ENCODE results near the gene HRH3.

The HRH3 gene

GRCh38 chr20:62202083-62202395 is 18.0 kb downstream of the HRH3 start:
- FAIRE-seq (no peak), DNase-seq (ENCODE audit: insufficient read length) (no peak)
- TF ChIP-seq TAF1 (IDR thresholded peaks at IDR 0.05; ENCODE audit: borderline replicate concordance, low read depth, low read length) (no peak), POLR2A (IDR thresholded peaks at IDR 0.05; ENCODE audit: low read depth, low read length) (no peak), POLR2AphosphoS5 (IDR thresholded peaks at IDR 0.05; ENCODE audit: low read depth, low read length) (no peak)

- peak; percentile 70 for DNase-seq (ENCODE audit: insufficient read length)
- peak; percentile 56 for FAIRE-seq
These were observed 18.6 kb downstream of the HRH3 start for GRCh38 chr20:62201173-62202082.

GRCh38 chr20:62200491-62201172 is 19.4 kb downstream of the HRH3 start:
- DNase-seq (ENCODE audit: insufficient read length) (no peak), FAIRE-seq (no peak)
- no peak for TF ChIP-seq POLR2AphosphoS5 (IDR thresholded peaks at IDR 0.05; ENCODE audit: low read depth, low read length)
- no peak for TF ChIP-seq TAF1 (IDR thresholded peaks at IDR 0.05; ENCODE audit: borderline replicate concordance, low read depth, low read length)
- TF ChIP-seq POLR2A (IDR thresholded peaks at IDR 0.05; ENCODE audit: low read depth, low read length) = no peak

More at GRCh38 chr20:62201173-62202082, 18.6 kb downstream of the HRH3 start:
- TF ChIP-seq POLR2AphosphoS5 (IDR thresholded peaks at IDR 0.05; ENCODE audit: low read depth, low read length) = no peak
- TF ChIP-seq POLR2A (IDR thresholded peaks at IDR 0.05; ENCODE audit: low read depth, low read length) = no peak
- no peak for TF ChIP-seq TAF1 (IDR thresholded peaks at IDR 0.05; ENCODE audit: borderline replicate concordance, low read depth, low read length)

- TF ChIP-seq POLR2AphosphoS5 (IDR thresholded peaks at IDR 0.05; ENCODE audit: low read depth, low read length) (no peak), TAF1 (IDR thresholded peaks at IDR 0.05; ENCODE audit: borderline replicate concordance, low read depth, low read length) (no peak), POLR2A (IDR thresholded peaks at IDR 0.05; ENCODE audit: low read depth, low read length) (no peak)
- no peak for DNase-seq (ENCODE audit: insufficient read length)
- FAIRE-seq = no peak
These were observed 21.1 kb downstream of the HRH3 start for GRCh38 chr20:62198931-62199330.

GRCh38 chr20:62198496-62198895 is 21.6 kb downstream of the HRH3 start:
- TF ChIP-seq POLR2A (IDR thresholded peaks at IDR 0.05; ENCODE audit: low read depth, low read length) = no peak
- no peak for TF ChIP-seq POLR2AphosphoS5 (IDR thresholded peaks at IDR 0.05; ENCODE audit: low read depth, low read length)
- no peak for TF ChIP-seq TAF1 (IDR thresholded peaks at IDR 0.05; ENCODE audit: borderline replicate concordance, low read depth, low read length)
- DNase-seq (ENCODE audit: insufficient read length) = no peak
- no peak for FAIRE-seq

- no peak for FAIRE-seq
- TF ChIP-seq POLR2A (IDR thresholded peaks at IDR 0.05; ENCODE audit: low read depth, low read length) = no peak
- TF ChIP-seq POLR2AphosphoS5 (IDR thresholded peaks at IDR 0.05; ENCODE audit: low read depth, low read length) = no peak
- no peak for TF ChIP-seq TAF1 (IDR thresholded peaks at IDR 0.05; ENCODE audit: borderline replicate concordance, low read depth, low read length)
These were observed 22.3 kb downstream of the HRH3 start for GRCh38 chr20:62197801-62198200.

GRCh38 chr20:62197311-62197710 is 22.8 kb downstream of the HRH3 start:
- DNase-seq (ENCODE audit: insufficient read length) (no peak), FAIRE-seq (no peak)
- TF ChIP-seq TAF1 (IDR thresholded peaks at IDR 0.05; ENCODE audit: borderline replicate concordance, low read depth, low read length) (no peak), POLR2A (IDR thresholded peaks at IDR 0.05; ENCODE audit: low read depth, low read length) (no peak), POLR2AphosphoS5 (IDR thresholded peaks at IDR 0.05; ENCODE audit: low read depth, low read length) (no peak)

More at GRCh38 chr20:62197801-62198200, 22.3 kb downstream of the HRH3 start:
- no peak for DNase-seq (ENCODE audit: insufficient read length)

- TF ChIP-seq TAF1 (IDR thresholded peaks at IDR 0.05; ENCODE audit: borderline replicate concordance, low read depth, low read length) (no peak), POLR2A (IDR thresholded peaks at IDR 0.05; ENCODE audit: low read depth, low read length) (no peak), POLR2AphosphoS5 (IDR thresholded peaks at IDR 0.05; ENCODE audit: low read depth, low read length) (no peak)
- no peak for FAIRE-seq
- no peak for DNase-seq (ENCODE audit: insufficient read length)
These were observed 23.8 kb downstream of the HRH3 start for GRCh38 chr20:62196286-62196685.

GRCh38 chr20:62195736-62196135 is 24.3 kb downstream of the HRH3 start:
- no peak for FAIRE-seq
- no peak for TF ChIP-seq TAF1 (IDR thresholded peaks at IDR 0.05; ENCODE audit: borderline replicate concordance, low read depth, low read length)
- TF ChIP-seq POLR2AphosphoS5 (IDR thresholded peaks at IDR 0.05; ENCODE audit: low read depth, low read length) = no peak
- TF ChIP-seq POLR2A (IDR thresholded peaks at IDR 0.05; ENCODE audit: low read depth, low read length) = no peak
- DNase-seq (ENCODE audit: insufficient read length) = no peak

GRCh38 chr20:62195075-62195405 is 25.0 kb downstream of the HRH3 start:
- TF ChIP-seq TAF1 (IDR thresholded peaks at IDR 0.05; ENCODE audit: borderline replicate concordance, low read depth, low read length) = no peak
- no peak for TF ChIP-seq POLR2A (IDR thresholded peaks at IDR 0.05; ENCODE audit: low read depth, low read length)
- no peak for TF ChIP-seq POLR2AphosphoS5 (IDR thresholded peaks at IDR 0.05; ENCODE audit: low read depth, low read length)
- DNase-seq (ENCODE audit: insufficient read length) = no peak
- no peak for FAIRE-seq

- no peak for DNase-seq (ENCODE audit: insufficient read length)
- TF ChIP-seq POLR2A (IDR thresholded peaks at IDR 0.05; ENCODE audit: low read depth, low read length) = no peak
- FAIRE-seq = no peak
These were observed 26.7 kb downstream of the HRH3 start for GRCh38 chr20:62193079-62194025.

Measured in GM12892 (cell line).